Fibroblast of lung (primary cell): ENCODE data around the gene WWOX. TPM values are rescaled to one million over a fixed set of nuclear protein-coding genes. Genes with fewer than 3 reads are reported as not detected.

Experiments used
- DNase-seq, 2 donors: peaks; one replicate each; pipeline versions ENCODE4 v3.0.0 to v3.0.0-alpha.2; 2010; ENCODE audit warnings: low read depth in 2 of 2
- H2AFZ ChIP-seq: 2 replicates; pipeline ENCODE4 v1.5.1; 2012; ENCODE audit warnings: low read length, control low read depth, inconsistent platforms
- H3K27ac ChIP-seq: 2 replicates; pipeline ENCODE4 v1.5.1; 2011; ENCODE audit warnings: low read length, control low read depth; ENCODE audit not compliant: insufficient read depth
- H3K27me3 ChIP-seq: 2 replicates; pipeline ENCODE4 v1.5.1; 2011; ENCODE audit warnings: mild to moderate bottlenecking, low read length; ENCODE audit not compliant: control insufficient read depth, insufficient read depth
- H3K36me3 ChIP-seq: 2 replicates; pipeline ENCODE4 v1.5.1; 2011; ENCODE audit warnings: low read length; ENCODE audit not compliant: control insufficient read depth, insufficient read depth
- H3K4me1 ChIP-seq: 2 replicates; pipeline ENCODE4 v1.5.1; 2011; ENCODE audit warnings: low read length; ENCODE audit not compliant: control insufficient read depth, insufficient read depth; ENCODE audit errors: extremely low read depth
- H3K4me2 ChIP-seq: 2 replicates; pipeline ENCODE4 v1.5.1; 2011; ENCODE audit warnings: low read length, control low read depth; ENCODE audit not compliant: insufficient read depth; ENCODE audit errors: extremely low read depth
- H3K4me3 ChIP-seq, 4 experiments: fragments of 200-600 bp in 1 of 4; sonication (generic) in 1 of 4; replicated peaks in 1 of 4; 2 replicates each; pipeline ENCODE4 v1.5.1; 2011 to 2016; ENCODE audit warnings: low read length in 4 of 4, low read depth in 3 of 4, mild to moderate bottlenecking in 3 of 4, control low read depth in 2 of 4, inconsistent platforms in 1 of 4, mixed read lengths in 1 of 4; ENCODE audit not compliant: insufficient read depth in 1 of 4; ENCODE audit errors: control extremely low read depth in 1 of 4
- H3K79me2 ChIP-seq: 2 replicates; pipeline ENCODE4 v1.5.1; 2012; ENCODE audit warnings: mild to moderate bottlenecking, low read length, inconsistent platforms; ENCODE audit not compliant: control insufficient read depth, insufficient read depth
- H3K9ac ChIP-seq: 2 replicates; pipeline ENCODE4 v1.5.1; 2011; ENCODE audit warnings: mild to moderate bottlenecking, low read length, control low read depth; ENCODE audit not compliant: insufficient read depth
- H3K9me3 ChIP-seq: 2 replicates; pipeline ENCODE4 v1.5.1; 2012; ENCODE audit warnings: low read depth, low read length; ENCODE audit not compliant: control insufficient read depth, insufficient read depth
- H4K20me1 ChIP-seq: 2 replicates; pipeline ENCODE4 v1.5.1; 2011; ENCODE audit warnings: low read length; ENCODE audit not compliant: control insufficient read depth, insufficient read depth; ENCODE audit errors: extremely low read depth
- EZH2 ChIP-seq: IDR thresholded peaks from 2 replicates; pipeline ENCODE4 v1.5.1; 2012; ENCODE audit warnings: low read length, control low read depth, mild to moderate bottlenecking; ENCODE audit errors: missing control alignments
- polyA plus RNA-seq, 2 donors: library from polyadenylated mRNA; depleted of rRNA in 1 of 2; stranded (reverse) in 1 of 2; unstranded in 1 of 2; fragments of >200 nt; gene quantifications; 2 replicates each; pipeline ENCODE4 v1.2.1, GENCODE V29; 2011 to 2012; ENCODE audit warnings: missing spikeins in 1 of 2
- total RNA-seq: library from RNA; depleted of rRNA; stranded (reverse); fragments of >200 nt; gene quantifications from 2 replicates; pipeline ENCODE4 v1.2.1, GENCODE V29; 2014
- TF ChIP-seq, protein P1 (sequence below), 2 donors: IDR thresholded peaks in 1 of 2; conservative IDR thresholded peaks in 1 of 2; 1 replicate in 1 of 2; 2 replicates in 1 of 2; pipeline ENCODE4 v1.5.1; 2011 to 2012; ENCODE audit warnings: low read length in 2 of 2, control low read depth in 1 of 2, inconsistent platforms in 1 of 2, low read depth in 1 of 2, mild to moderate bottlenecking in 1 of 2

WWOX gene
- total and polyA plus RNA-seq, 2 donors (not counting 1 experiment from before 2014, with no cell fraction given): 5.6 to 16.3 TPM

DNA sequence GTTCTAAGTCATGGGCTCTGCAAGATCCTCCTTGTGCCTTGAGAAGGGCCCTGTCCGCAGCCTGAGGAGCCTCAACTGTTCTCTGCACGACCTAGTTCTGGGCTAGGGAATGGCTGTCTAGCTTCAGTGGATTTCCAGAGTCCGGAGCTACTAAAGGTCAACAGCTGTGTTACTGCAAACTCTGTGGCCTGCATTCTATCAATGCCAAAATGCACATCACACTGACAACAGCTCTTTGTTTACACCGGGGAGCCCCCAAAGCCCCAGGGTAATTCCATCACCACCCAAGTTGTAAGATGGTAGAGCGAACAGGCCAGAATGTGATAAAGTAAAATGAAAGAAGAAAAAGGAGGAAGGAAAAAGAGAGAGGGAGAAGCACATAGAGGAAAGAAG is 890.9 kb downstream of the WWOX start:
- Histone ChIP-seq H3K4me2 (no peak overlapping the region), H3K4me1 (no peaks in the 10 kb centered on the region), H3K27me3 (no peaks in the 10 kb centered on the region), H3K27ac (no peak overlapping the region), H3K4me3 (no peak overlapping the region), H4K20me1 (no peaks in the 10 kb centered on the region), H3K36me3 (no peaks in the 10 kb centered on the region), H3K9ac (no peak overlapping the region), H3K79me2 (no peaks in the 10 kb centered on the region), H3K9me3 (no peaks in the 10 kb centered on the region), H2AFZ (no peak overlapping the region)
- TF ChIP-seq, protein P1, sequence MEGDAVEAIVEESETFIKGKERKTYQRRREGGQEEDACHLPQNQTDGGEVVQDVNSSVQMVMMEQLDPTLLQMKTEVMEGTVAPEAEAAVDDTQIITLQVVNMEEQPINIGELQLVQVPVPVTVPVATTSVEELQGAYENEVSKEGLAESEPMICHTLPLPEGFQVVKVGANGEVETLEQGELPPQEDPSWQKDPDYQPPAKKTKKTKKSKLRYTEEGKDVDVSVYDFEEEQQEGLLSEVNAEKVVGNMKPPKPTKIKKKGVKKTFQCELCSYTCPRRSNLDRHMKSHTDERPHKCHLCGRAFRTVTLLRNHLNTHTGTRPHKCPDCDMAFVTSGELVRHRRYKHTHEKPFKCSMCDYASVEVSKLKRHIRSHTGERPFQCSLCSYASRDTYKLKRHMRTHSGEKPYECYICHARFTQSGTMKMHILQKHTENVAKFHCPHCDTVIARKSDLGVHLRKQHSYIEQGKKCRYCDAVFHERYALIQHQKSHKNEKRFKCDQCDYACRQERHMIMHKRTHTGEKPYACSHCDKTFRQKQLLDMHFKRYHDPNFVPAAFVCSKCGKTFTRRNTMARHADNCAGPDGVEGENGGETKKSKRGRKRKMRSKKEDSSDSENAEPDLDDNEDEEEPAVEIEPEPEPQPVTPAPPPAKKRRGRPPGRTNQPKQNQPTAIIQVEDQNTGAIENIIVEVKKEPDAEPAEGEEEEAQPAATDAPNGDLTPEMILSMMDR (conservative IDR thresholded peaks at IDR 0.05 in 1 of 2, IDR thresholded peaks at IDR 0.05 in 1 of 2; ENCODE audit: low read depth in 1 of 2, low read length in 2 of 2): no peak
- TF ChIP-seq EZH2: no peak
- DNase-seq: no peak

DNA sequence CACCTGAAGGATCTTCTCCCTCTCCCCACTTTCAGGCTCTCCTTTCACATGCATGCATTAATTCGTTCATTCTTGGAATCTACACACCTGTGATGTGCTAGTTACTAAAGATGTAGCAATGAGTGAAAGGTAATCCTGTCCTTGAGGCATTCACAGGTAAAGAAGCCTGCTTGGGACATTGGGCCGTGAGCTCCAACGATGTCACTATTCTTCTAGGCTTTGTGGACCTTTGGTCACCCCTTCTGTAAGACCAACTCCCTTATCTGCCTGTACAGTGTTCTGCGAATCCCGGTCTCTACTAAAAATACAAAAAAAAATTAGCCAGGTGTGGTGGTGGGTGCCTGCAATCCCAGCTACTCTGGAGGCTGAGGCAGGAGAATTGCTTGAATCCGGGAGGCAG is 892.5 kb downstream of the WWOX start:
- no peaks in the 10 kb centered on the region for H4K20me1 ChIP-seq
- H3K36me3 ChIP-seq: no peaks in the 10 kb centered on the region
- H3K4me2 ChIP-seq: no peak overlapping the region
- no peaks in the 10 kb centered on the region for H3K27me3 ChIP-seq
- no peak for DNase-seq
- TF ChIP-seq, protein P1 (conservative IDR thresholded peaks at IDR 0.05 in 1 of 2, IDR thresholded peaks at IDR 0.05 in 1 of 2; ENCODE audit: low read depth in 1 of 2, low read length in 2 of 2): no peak
- TF ChIP-seq EZH2: no peak
- H2AFZ ChIP-seq: no peak overlapping the region
- no peak overlapping the region for H3K4me3 ChIP-seq
- H3K79me2 ChIP-seq: no peaks in the 10 kb centered on the region
- no peak overlapping the region for H3K9ac ChIP-seq
- H3K9me3 ChIP-seq: no peaks in the 10 kb centered on the region
- H3K27ac ChIP-seq: no peak overlapping the region
- no peaks in the 10 kb centered on the region for H3K4me1 ChIP-seq

GRCh38 chr16:78993346-78993745 is 893.9 kb downstream of the WWOX start:
- no peaks in the 10 kb centered on the region for H3K4me1 ChIP-seq
- no peaks in the 10 kb centered on the region for H3K79me2 ChIP-seq
- no peak overlapping the region for H3K4me3 ChIP-seq
- H4K20me1 ChIP-seq: no peaks in the 10 kb centered on the region
- no peaks in the 10 kb centered on the region for H3K27me3 ChIP-seq
- H3K9ac ChIP-seq: no peak overlapping the region
- H3K36me3 ChIP-seq: no peaks in the 10 kb centered on the region
- H3K4me2 ChIP-seq: no peak overlapping the region
- H3K9me3 ChIP-seq: no peaks in the 10 kb centered on the region
- no peak for DNase-seq
- H3K27ac ChIP-seq: no peak overlapping the region
- H2AFZ ChIP-seq: no peak overlapping the region
- TF ChIP-seq, protein P1 (conservative IDR thresholded peaks at IDR 0.05 in 1 of 2, IDR thresholded peaks at IDR 0.05 in 1 of 2; ENCODE audit: low read depth in 1 of 2, low read length in 2 of 2): no peak
- no peak for TF ChIP-seq EZH2
